ENCODE results near the gene SFT2D3. TPM values are rescaled to one million over a fixed set of nuclear protein-coding genes. Genes with fewer than 3 reads are reported as not detected.

The SFT2D3 gene
- total RNA-seq, 1 experiment from 2014 or later = 4.7 TPM

GRCh38 chr2:127678991-127679390 lies 22.3 kb upstream of the SFT2D3 start:
- no peak overlapping the region for H2BK120ac ChIP-seq (ENCODE audit: low read depth, low read length, poor library complexity, severe bottlenecking)
- H4K20me1 ChIP-seq (ENCODE audit: control insufficient read depth, insufficient read depth, insufficient read length) = no peaks in the 10 kb centered on the region
- H3K79me2 ChIP-seq (ENCODE audit: insufficient read depth, low read length) = no peaks in the 10 kb centered on the region
- no peak overlapping the region for H2BK5ac ChIP-seq (ENCODE audit: insufficient read length, low read length)
- no peak overlapping the region for H2AK5ac ChIP-seq (ENCODE audit: insufficient read length, low read length)
- Mint-ChIP-seq H3K4me1 (peaks cover 11 to 13% of the 10 kb centered on the region in 2 experiments), H3K27ac (no peak overlapping the region), H3K27me3 (ENCODE audit: low read depth) (peaks cover 58% of the 10 kb centered on the region), H3K9me3 (no peaks in the 10 kb centered on the region), H3K4me3 (no peak overlapping the region), H3K36me3 (ENCODE audit: insufficient read depth in 1 of 3, low read depth in 3 of 3) (no peaks in the 10 kb centered on the region; a peak in 1 of 7 replicates)
- no CpG with 5 or more reads among the region's 6 CpGs for WGBS (ENCODE audit: extremely low coverage, insufficient read length, low lambda C conversion rate)
- DNase-seq = no peak
- TF ChIP-seq CTCF (conservative IDR thresholded peaks at IDR 0.05) = no peak
- no peaks in the 10 kb centered on the region; the same call in 1 of the 2 replicates for H3K4me1 ChIP-seq (ENCODE audit: insufficient read depth, low read length)
- H3K9ac ChIP-seq (ENCODE audit: extremely low read depth, insufficient read length, low read length) = no peak overlapping the region
- H2BK12ac ChIP-seq (ENCODE audit: insufficient read length, low read depth, low read length) = no peak overlapping the region
- no peak overlapping the region for H3K18ac ChIP-seq (ENCODE audit: insufficient read length, low read depth, low read length)
- H3K14ac ChIP-seq (ENCODE audit: insufficient read depth, low read length) = no peak overlapping the region
- no peak overlapping the region for H4K8ac ChIP-seq (replicated peaks; ENCODE audit: insufficient read length, low read depth, low read length)
- H2AFZ ChIP-seq (ENCODE audit: low read length) = no peak overlapping the region
- H2BK20ac ChIP-seq (ENCODE audit: low read depth, low read length, poor library complexity, severe bottlenecking) = no peak overlapping the region
- H3K27ac ChIP-seq (ENCODE audit: insufficient read length, low read depth, low read length) = no peak overlapping the region
- no peak overlapping the region for H4K5ac ChIP-seq (ENCODE audit: insufficient read length, low read depth, low read length)
- H3T11ph ChIP-seq (ENCODE audit: low read length) = no peak overlapping the region
- no peak overlapping the region for H2BK15ac ChIP-seq (ENCODE audit: low read depth, low read length)
- H3K9me3 ChIP-seq (ENCODE audit: control insufficient read depth, low read depth, low read length) = no peaks in the 10 kb centered on the region
- H3K79me1 ChIP-seq (ENCODE audit: insufficient read depth, low read depth, low read length, poor library complexity, severe bottlenecking) = no peaks in the 10 kb centered on the region
- no peak overlapping the region for H3K4me2 ChIP-seq (ENCODE audit: insufficient read depth, insufficient read length, low read length)
- H3K23me2 ChIP-seq (ENCODE audit: insufficient read length, low read depth, low read length, poor library complexity, severe bottlenecking) = peaks cover 6% of the 10 kb centered on the region
- no peak overlapping the region for H4K91ac ChIP-seq (ENCODE audit: insufficient read length, low read depth, low read length)
- no peak overlapping the region for H3K56ac ChIP-seq (ENCODE audit: insufficient read length, low read depth, low read length)
- H3K27me3 ChIP-seq (ENCODE audit: insufficient read depth, low read length) = peaks cover 13% of the 10 kb centered on the region
- no peak overlapping the region for H3K23ac ChIP-seq (ENCODE audit: insufficient read length, low read depth, low read length)
- no peak overlapping the region for H3K4ac ChIP-seq (ENCODE audit: low read depth, low read length)

Data from H9 (cell line).